Uterus (tissue), 4 donors: ENCODE data around the gene EYA3. TPM values are rescaled to one million over a fixed set of nuclear protein-coding genes. Genes with fewer than 3 reads are reported as not detected.
"Not testable (repeated sequence)": the region's sequence is repeated elsewhere in the genome, so short reads cannot be mapped to it uniquely, and the experiment has no call there.

Experiments
- DNase-seq, 2 donors: peaks; one replicate each; pipeline ENCODE4 v3.0.0-alpha.2; 2019 to 2020
- H3K27ac ChIP-seq, 2 donors: fragments of 200-600 bp; sonication (generic); 1 replicate in 1 of 2; 2 replicates in 1 of 2; pipeline ENCODE4 v1.5.1; 2016 to 2018
- H3K27me3 ChIP-seq, 2 donors: fragments of 200-600 bp; sonication (generic); one replicate each; pipeline ENCODE4 v1.5.1; 2018 to 2019; ENCODE audit warnings: control low read depth in 1 of 2
- H3K36me3 ChIP-seq, 2 donors: fragments of 200-600 bp; sonication (generic); one replicate each; pipeline ENCODE4 v1.5.1; 2019; ENCODE audit warnings: control low read depth in 1 of 2
- H3K4me1 ChIP-seq, 2 donors: fragments of 200-600 bp; sonication (generic); one replicate each; pipeline ENCODE4 v1.5.1; 2018 to 2019; ENCODE audit warnings: control low read depth in 1 of 2
- H3K4me3 ChIP-seq, 2 donors: fragments of 200-600 bp; sonication (generic); 1 replicate in 1 of 2; 2 replicates in 1 of 2; pipeline ENCODE4 v1.5.1; 2018 to 2019; ENCODE audit warnings: mild to moderate bottlenecking in 1 of 2
- H3K9me3 ChIP-seq, 2 donors: fragments of 200-600 bp; sonication (generic); one replicate each; pipeline ENCODE4 v1.5.1; 2019; ENCODE audit warnings: control low read depth in 1 of 2
- POLR2A ChIP-seq, 2 donors: fragments of 450-650 bp; IDR thresholded peaks; one replicate each; pipeline ENCODE4 v1.6.1; 2016; ENCODE audit warnings: antibody characterized with exemption in 2 of 2, mild to moderate bottlenecking in 1 of 2, moderate library complexity in 1 of 2
- intact Hi-C: fragments of 100-400 bp; cut with DNase I; formaldehyde crosslinking; loops from one replicate; pipeline ENCODE4 v1.15.1; 2023; ENCODE audit warnings: low total_unique reads
- total RNA-seq, 4 donors: library from RNA; depleted of rRNA in 3 of 4; stranded (reverse); fragments of >200 nt in 3 of 4; gene quantifications; one replicate each; pipeline versions ENCODE4 v1.1.0 to v1.2.4, GENCODE V29; 2014 to 2023
- TF ChIP-seq, protein P1 (sequence below), 4 experiments: fragments of 200-600 bp in 2 of 4; fragments of 450-650 bp in 2 of 4; sonication (generic) in 2 of 4; IDR thresholded peaks; one replicate each; pipeline ENCODE4 v1.5.1; 2016 to 2019; ENCODE audit warnings: antibody characterized with exemption in 4 of 4, mild to moderate bottlenecking in 2 of 4, moderate library complexity in 1 of 4
- donor health status: DM: yes; HTN: yes; CAD: no.

Gene EYA3
- total RNA-seq, 4 donors from 2014 or later = 7.2 to 30.4 (median 13.1) TPM

- no peaks in the 10 kb centered on the region for H3K27me3 ChIP-seq
- H3K4me3 ChIP-seq = no peak overlapping the region
- no peak for DNase-seq
- H3K27ac ChIP-seq = no peak overlapping the region
- TF ChIP-seq, protein P1, sequence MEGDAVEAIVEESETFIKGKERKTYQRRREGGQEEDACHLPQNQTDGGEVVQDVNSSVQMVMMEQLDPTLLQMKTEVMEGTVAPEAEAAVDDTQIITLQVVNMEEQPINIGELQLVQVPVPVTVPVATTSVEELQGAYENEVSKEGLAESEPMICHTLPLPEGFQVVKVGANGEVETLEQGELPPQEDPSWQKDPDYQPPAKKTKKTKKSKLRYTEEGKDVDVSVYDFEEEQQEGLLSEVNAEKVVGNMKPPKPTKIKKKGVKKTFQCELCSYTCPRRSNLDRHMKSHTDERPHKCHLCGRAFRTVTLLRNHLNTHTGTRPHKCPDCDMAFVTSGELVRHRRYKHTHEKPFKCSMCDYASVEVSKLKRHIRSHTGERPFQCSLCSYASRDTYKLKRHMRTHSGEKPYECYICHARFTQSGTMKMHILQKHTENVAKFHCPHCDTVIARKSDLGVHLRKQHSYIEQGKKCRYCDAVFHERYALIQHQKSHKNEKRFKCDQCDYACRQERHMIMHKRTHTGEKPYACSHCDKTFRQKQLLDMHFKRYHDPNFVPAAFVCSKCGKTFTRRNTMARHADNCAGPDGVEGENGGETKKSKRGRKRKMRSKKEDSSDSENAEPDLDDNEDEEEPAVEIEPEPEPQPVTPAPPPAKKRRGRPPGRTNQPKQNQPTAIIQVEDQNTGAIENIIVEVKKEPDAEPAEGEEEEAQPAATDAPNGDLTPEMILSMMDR (IDR thresholded peaks at IDR 0.05) = no peak
- H3K36me3 ChIP-seq = no peaks in the 10 kb centered on the region
- intact Hi-C loops = no loop called here
- H3K9me3 ChIP-seq = no peaks in the 10 kb centered on the region
- no peaks in the 10 kb centered on the region for H3K4me1 ChIP-seq
These were observed 77.4 kb downstream of the EYA3 start for GRCh38 chr1:28010969-28011368.

- H3K9me3 ChIP-seq, H3K27ac ChIP-seq, H3K27me3 ChIP-seq, H3K36me3 ChIP-seq, H3K4me3 ChIP-seq, H3K4me1 ChIP-seq, intact Hi-C loops, DNase-seq: not testable (repeated sequence)
These were observed 85.3 kb downstream of the EYA3 start for GRCh38 chr1:28003117-28003516.

GRCh38 chr1:28002600-28002999 is 85.8 kb downstream of the EYA3 start:
- intact Hi-C loops = no loop called here
- H3K9me3 ChIP-seq = no peaks in the 10 kb centered on the region
- H3K4me1 ChIP-seq = no peaks in the 10 kb centered on the region
- H3K4me3 ChIP-seq = no peak overlapping the region
- H3K36me3 ChIP-seq = no peaks in the 10 kb centered on the region
- no peak for TF ChIP-seq POLR2A (IDR thresholded peaks at IDR 0.05)
- TF ChIP-seq, protein P1 (IDR thresholded peaks at IDR 0.05) = no peak
- H3K27me3 ChIP-seq = no peaks in the 10 kb centered on the region
- no peak overlapping the region for H3K27ac ChIP-seq
- no peak for DNase-seq

GRCh38 chr1:27999055-27999454 is 89.4 kb downstream of the EYA3 start:
- Histone ChIP-seq H3K36me3 (no peaks in the 10 kb centered on the region), H3K27ac (no peak overlapping the region), H3K4me1 (no peaks in the 10 kb centered on the region), H3K4me3 (no peak overlapping the region), H3K27me3 (no peaks in the 10 kb centered on the region), H3K9me3 (no peaks in the 10 kb centered on the region)
- intact Hi-C loops = no loop called here
- DNase-seq = no peak
- no peak for TF ChIP-seq POLR2A (IDR thresholded peaks at IDR 0.05)
- TF ChIP-seq, protein P1 (IDR thresholded peaks at IDR 0.05) = no peak

- H3K9me3 ChIP-seq, DNase-seq, H3K27ac ChIP-seq, H3K4me3 ChIP-seq, H3K36me3 ChIP-seq, H3K4me1 ChIP-seq, H3K27me3 ChIP-seq, intact Hi-C loops: not testable (repeated sequence)
These were observed 93.9 kb downstream of the EYA3 start for GRCh38 chr1:27994526-27994925.

GRCh38 chr1:27994060-27994459 is 94.3 kb downstream of the EYA3 start:
- no peaks in the 10 kb centered on the region for H3K36me3 ChIP-seq

More at GRCh38 chr1:27994060-27994459, 94.3 kb downstream of the EYA3 start:
- Histone ChIP-seq H3K4me3 (no peak overlapping the region), H3K27me3 (no peaks in the 10 kb centered on the region), H3K9me3 (no peaks in the 10 kb centered on the region), H3K27ac (no peak overlapping the region), H3K4me1 (no peaks in the 10 kb centered on the region)
- intact Hi-C loops = no loop called here
- no peak for DNase-seq
- no peak for TF ChIP-seq POLR2A (IDR thresholded peaks at IDR 0.05)
- TF ChIP-seq, protein P1 (IDR thresholded peaks at IDR 0.05) = no peak
